Neural cell (in vitro differentiated cells): ENCODE data around the gene THOP1. TPM values are rescaled to one million over a fixed set of nuclear protein-coding genes. Genes with fewer than 3 reads are reported as not detected.

Experiments
- H2AFZ ChIP-seq: fragments of 200-600, 300-800 bp; sonication (generic), shearing (Covaris generic); 2 replicates; pipeline ENCODE4 v1.6.0; 2014; ENCODE audit warnings: low read depth, mild to moderate bottlenecking, antibody characterized with exemption, low read length, moderate library complexity
- H3F3A ChIP-seq: fragments of 200-600 bp; shearing (Covaris generic); 2 replicates; pipeline ENCODE4 v1.6.1; 2016; ENCODE audit warnings: mild to moderate bottlenecking, moderate library complexity, mixed read lengths, antibody characterized with exemption, low read length; ENCODE audit not compliant: insufficient read depth, poor library complexity, severe bottlenecking
- H3K27ac ChIP-seq: fragments of 200-600, 300-800 bp; sonication (generic), shearing (Covaris generic); 2 replicates; pipeline ENCODE4 v1.5.1; 2014; ENCODE audit warnings: mild to moderate bottlenecking, low read length, moderate library complexity
- H3K27me3 ChIP-seq: fragments of 300-800, 200-600 bp; sonication (generic), shearing (Covaris generic); 2 replicates; pipeline ENCODE4 v1.6.0; 2014; ENCODE audit warnings: mild to moderate bottlenecking, low read depth, low read length, moderate library complexity; ENCODE audit not compliant: insufficient read depth
- H3K36me3 ChIP-seq: fragments of 300-800, 200-600 bp; sonication (generic), shearing (Covaris generic); 2 replicates; pipeline ENCODE4 v1.5.1; 2014; ENCODE audit warnings: mild to moderate bottlenecking, antibody characterized with exemption, low read length, moderate library complexity; ENCODE audit not compliant: insufficient read depth
- H3K4me2 ChIP-seq: fragments of 300-800, 200-600 bp; sonication (generic), shearing (Covaris generic); 2 replicates; pipeline ENCODE4 v1.6.0; 2014; ENCODE audit warnings: mild to moderate bottlenecking, low read length
- H3K4me3 ChIP-seq: fragments of 300-800, 200-600 bp; sonication (generic), shearing (Covaris generic); 2 replicates; pipeline ENCODE4 v1.5.1; 2014; ENCODE audit warnings: mild to moderate bottlenecking, low read length, moderate library complexity
- H3K79me2 ChIP-seq: fragments of 200-600 bp; shearing (Covaris generic); replicated peaks from 2 replicates; pipeline ENCODE4 v1.6.0; 2014; ENCODE audit warnings: mild to moderate bottlenecking, low read length, moderate library complexity; ENCODE audit not compliant: insufficient read depth
- H3K9ac ChIP-seq: fragments of 300-800, 200-600 bp; sonication (generic), shearing (Covaris generic); 2 replicates; pipeline ENCODE4 v1.6.1; 2016; ENCODE audit warnings: mild to moderate bottlenecking, low read length, mixed read lengths
- H3K9me2 ChIP-seq: fragments of 200-600 bp; shearing (Covaris generic); 2 replicates; pipeline ENCODE4 v1.6.1; 2016; ENCODE audit warnings: mild to moderate bottlenecking, low read length, mixed read lengths; ENCODE audit not compliant: insufficient read depth
- H3K9me3 ChIP-seq: fragments of 200-600, 300-800 bp; sonication (generic), shearing (Covaris generic); 2 replicates; pipeline ENCODE4 v1.6.1; 2016; ENCODE audit warnings: mild to moderate bottlenecking, mixed run types, low read length, moderate library complexity, mixed read lengths
- H4K20me1 ChIP-seq: fragments of 200-600 bp; shearing (Covaris generic); 2 replicates; pipeline ENCODE4 v1.6.1; 2016; ENCODE audit warnings: mild to moderate bottlenecking, mixed run types; ENCODE audit not compliant: insufficient read depth
- CTCF ChIP-seq: fragments of 450-650 bp; IDR thresholded peaks from 2 replicates; pipeline ENCODE4 v1.5.1; 2014; ENCODE audit warnings: antibody characterized with exemption, mild to moderate bottlenecking, moderate library complexity; ENCODE audit not compliant: poor library complexity, severe bottlenecking
- EP300 ChIP-seq: fragments of 450-650 bp; conservative IDR thresholded peaks from 2 replicates; pipeline ENCODE4 v1.6.1; 2014; ENCODE audit warnings: antibody characterized with exemption, mild to moderate bottlenecking, moderate library complexity; ENCODE audit not compliant: poor library complexity, severe bottlenecking
- EZH2 ChIP-seq: fragments of 200-600, 300-800 bp; shearing (Covaris generic), sonication (generic); IDR thresholded peaks from 2 replicates; pipeline ENCODE4 v1.6.1; 2014; ENCODE audit warnings: antibody characterized with exemption, low read length, borderline replicate concordance, mild to moderate bottlenecking; ENCODE audit not compliant: insufficient read depth, poor library complexity, severe bottlenecking
- MXI1 ChIP-seq: fragments of 450-650 bp; conservative IDR thresholded peaks from 2 replicates; pipeline ENCODE4 v1.6.1; 2014; ENCODE audit warnings: antibody characterized with exemption, mild to moderate bottlenecking; ENCODE audit not compliant: poor library complexity, severe bottlenecking
- POLR2AphosphoS5 ChIP-seq: IDR thresholded peaks from 2 replicates; pipeline ENCODE4 v1.6.1; 2012
- RAD21 ChIP-seq: fragments of 450-650 bp; conservative IDR thresholded peaks from 2 replicates; pipeline ENCODE4 v1.6.1; 2014; ENCODE audit warnings: antibody characterized with exemption, mild to moderate bottlenecking, moderate library complexity
- REST ChIP-seq: IDR thresholded peaks from 2 replicates; pipeline ENCODE4 v1.6.1; 2012; ENCODE audit warnings: borderline replicate concordance
- SMC3 ChIP-seq: fragments of 450-650 bp; conservative IDR thresholded peaks from 2 replicates; pipeline ENCODE4 v1.6.1; 2014; ENCODE audit warnings: antibody characterized with exemption, mild to moderate bottlenecking, moderate library complexity; ENCODE audit not compliant: poor library complexity
- TAF1 ChIP-seq: IDR thresholded peaks from 2 replicates; pipeline ENCODE4 v1.6.1; 2012; ENCODE audit warnings: low read depth
- polyA plus RNA-seq: library from polyadenylated mRNA; depleted of rRNA; stranded (reverse); fragments of >200 nt; gene quantifications from 2 replicates; pipeline ENCODE4 v1.2.3, GENCODE V29; 2014

THOP1 gene
- polyA plus RNA-seq, 1 donor from 2014 or later = 113 TPM

GRCh38 chr19:2783781-2784145, 1.5 kb upstream of the THOP1 start:
- H3K79me2 ChIP-seq = peaks cover 60% of the 10 kb centered on the region
- no peaks in the 10 kb centered on the region for H4K20me1 ChIP-seq
- H3K9ac ChIP-seq = peak overlapping the region; percentile 62
- H3F3A ChIP-seq = peaks cover 9% of the 10 kb centered on the region
- no peaks in the 10 kb centered on the region for H3K9me2 ChIP-seq
- no peaks in the 10 kb centered on the region for H3K36me3 ChIP-seq
- H3K27me3 ChIP-seq = no peaks in the 10 kb centered on the region
- H3K4me2 ChIP-seq = peak overlapping the region; percentile 93
- peak overlapping the region; percentile 29 for H2AFZ ChIP-seq
- TF ChIP-seq RAD21 (no peak), EP300 (no peak), SMC3 (no peak), POLR2AphosphoS5 (no peak), TAF1 (no peak), REST (no peak), MXI1 (no peak)
- H3K9me3 ChIP-seq = no peaks in the 10 kb centered on the region
- peak overlapping the region; percentile 88 for H3K27ac ChIP-seq
- H3K4me3 ChIP-seq = peak overlapping the region; percentile 93

DNA sequence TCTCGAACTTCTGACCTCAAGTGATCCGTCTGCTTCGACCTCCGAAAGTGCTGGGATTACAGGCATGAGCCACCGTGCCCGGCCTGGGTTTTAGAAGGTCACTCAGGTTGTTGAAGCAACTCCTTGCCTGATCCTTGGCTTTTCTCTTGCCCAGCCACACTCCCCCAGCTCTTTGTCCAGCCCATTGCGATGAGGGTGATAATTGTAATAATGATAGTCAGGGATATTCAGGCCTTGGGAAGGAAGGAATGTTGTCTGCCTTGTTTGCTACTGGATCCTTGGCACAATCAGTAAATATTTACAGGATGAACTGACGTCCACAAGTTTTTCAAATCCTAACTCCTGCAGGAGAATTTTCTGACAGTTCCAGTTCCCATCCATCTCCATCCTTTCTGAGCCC, 1.8 kb downstream of the THOP1 start:
- H3K9ac ChIP-seq = no peak overlapping the region
- no peak overlapping the region for H3K4me3 ChIP-seq
- no peak overlapping the region for H3K27ac ChIP-seq
- no peaks in the 10 kb centered on the region for H3K36me3 ChIP-seq
- H3K4me2 ChIP-seq = no peak overlapping the region
- H3K9me3 ChIP-seq = no peaks in the 10 kb centered on the region
- no peaks in the 10 kb centered on the region for H3K27me3 ChIP-seq
- TF ChIP-seq RAD21 = no peak
- TF ChIP-seq POLR2AphosphoS5 = no peak
- no peaks in the 10 kb centered on the region for H3K9me2 ChIP-seq
- H3F3A ChIP-seq = peaks cover 9% of the 10 kb centered on the region
- no peaks in the 10 kb centered on the region for H4K20me1 ChIP-seq
- no peak overlapping the region for H2AFZ ChIP-seq
- peaks cover 33% of the 10 kb centered on the region for H3K79me2 ChIP-seq

- no peaks in the 10 kb centered on the region for H3K9me3 ChIP-seq
- H3K9me2 ChIP-seq = no peaks in the 10 kb centered on the region
- peaks cover 23% of the 10 kb centered on the region for H3K79me2 ChIP-seq
- no peaks in the 10 kb centered on the region for H4K20me1 ChIP-seq
- H3K27ac ChIP-seq = no peak overlapping the region
- H2AFZ ChIP-seq = no peak overlapping the region
- H3K4me3 ChIP-seq = no peak overlapping the region
- H3K36me3 ChIP-seq = no peaks in the 10 kb centered on the region
- H3K4me2 ChIP-seq = no peak overlapping the region
- H3K27me3 ChIP-seq = no peaks in the 10 kb centered on the region
- H3K9ac ChIP-seq = no peak overlapping the region
- TF ChIP-seq EP300 (no peak), MXI1 (no peak), POLR2AphosphoS5 (no peak), CTCF (no peak), TAF1 (no peak), RAD21 (no peak), REST (no peak), SMC3 (no peak), EZH2 (no peak)
- peaks cover 9% of the 10 kb centered on the region for H3F3A ChIP-seq
Measured at GRCh38 chr19:2788237-2788636, 2.9 kb downstream of the THOP1 start.
